HFFc6 (cell line): ENCODE results near the gene MAPK11. TPM values are rescaled to one million over a fixed set of nuclear protein-coding genes. Genes with fewer than 3 reads are reported as not detected.
A peak's percentile ranks its signal among the peaks of the same experiment; 100 is the strongest.

Experiments used
- DNase-seq: peaks from one replicate; pipeline ENCODE4 v3.0.0-alpha.2; 2018
- H3K27ac Mint-ChIP-seq: 2 replicates; pipeline ENCODE4 v1.8.0; 2020; ENCODE audit warnings: mild to moderate bottlenecking, mixed read lengths
- H3K27me3 Mint-ChIP-seq: 2 replicates; pipeline ENCODE4 v1.8.0; 2021; ENCODE audit warnings: mild to moderate bottlenecking, moderate library complexity, mixed read lengths; ENCODE audit not compliant: insufficient read depth
- H3K36me3 Mint-ChIP-seq: 2 replicates; pipeline ENCODE4 v1.8.0; 2021; ENCODE audit warnings: low read depth, mixed read lengths
- H3K4me1 Mint-ChIP-seq: 2 replicates; pipeline ENCODE4 v1.8.0; 2020; ENCODE audit warnings: low read depth, mixed read lengths
- H3K4me3 Mint-ChIP-seq: 2 replicates; pipeline ENCODE4 v1.8.0; 2020; ENCODE audit warnings: mild to moderate bottlenecking, moderate library complexity, mixed read lengths
- H3K9me3 Mint-ChIP-seq: 2 replicates; pipeline ENCODE4 v1.8.0; 2020; ENCODE audit warnings: mild to moderate bottlenecking, mixed read lengths
- CTCF ChIP-seq: fragments of 200-600 bp; sonication (generic); IDR thresholded peaks from 2 replicates; pipeline ENCODE4 v1.5.0; 2021; ENCODE audit warnings: antibody characterized with exemption, mild to moderate bottlenecking
- total RNA-seq, 6 experiments: library from RNA; stranded (reverse); fragmentation: NEBNext Ultra II Directional; extraction: Animal tissue kit (Norgen Biotek cat#: 25700); gene quantifications; 2 replicates in 1 of 6; 3 replicates in 5 of 6; pipeline ENCODE4 v1.2.3, GENCODE V29; 2021

The MAPK11 gene
- total RNA-seq, 6 experiments from 2014 or later: 6.0 to 10.2 (median 7.8) TPM

GRCh38 chr22:50296658-50297490 is 26.7 kb upstream of the MAPK11 start:
- no peaks in the 10 kb centered on the region for H3K9me3 Mint-ChIP-seq
- no peak for TF ChIP-seq CTCF
- DNase-seq: no peak
- H3K27me3 Mint-ChIP-seq: peaks cover 6% of the 10 kb centered on the region; the same call in 1 of the 2 replicates
- H3K4me1 Mint-ChIP-seq: peaks cover 48% of the 10 kb centered on the region
- peaks cover 9% of the 10 kb centered on the region; the same call in 1 of the 2 replicates for H3K36me3 Mint-ChIP-seq
- H3K27ac Mint-ChIP-seq: peak overlapping the region; percentile 63; the same call in 1 of the 2 replicates
- H3K4me3 Mint-ChIP-seq: no peak overlapping the region

- DNase-seq: no peak
- Mint-ChIP-seq H3K36me3 (peaks cover 9% of the 10 kb centered on the region; the same call in 1 of the 2 replicates), H3K9me3 (no peaks in the 10 kb centered on the region), H3K27ac (peak overlapping the region; percentile 72), H3K4me1 (peaks cover 38% of the 10 kb centered on the region), H3K4me3 (no peak overlapping the region; the same call in 1 of the 2 replicates), H3K27me3 (peaks cover 6% of the 10 kb centered on the region; the same call in 1 of the 2 replicates)
- no peak for TF ChIP-seq CTCF
Observed at GRCh38 chr22:50294319-50294656, 24.1 kb upstream of the MAPK11 start.

- Mint-ChIP-seq H3K27me3 (peaks cover 6% of the 10 kb centered on the region; the same call in 1 of the 2 replicates), H3K27ac (peak overlapping the region; percentile 72), H3K36me3 (peaks cover 9% of the 10 kb centered on the region; the same call in 1 of the 2 replicates), H3K4me1 (peaks cover 38% of the 10 kb centered on the region), H3K9me3 (no peaks in the 10 kb centered on the region), H3K4me3 (no peak overlapping the region)
- peak; percentile 71 for DNase-seq
- TF ChIP-seq CTCF: no peak
Observed at GRCh38 chr22:50293441-50294318, 23.5 kb upstream of the MAPK11 start.

DNA sequence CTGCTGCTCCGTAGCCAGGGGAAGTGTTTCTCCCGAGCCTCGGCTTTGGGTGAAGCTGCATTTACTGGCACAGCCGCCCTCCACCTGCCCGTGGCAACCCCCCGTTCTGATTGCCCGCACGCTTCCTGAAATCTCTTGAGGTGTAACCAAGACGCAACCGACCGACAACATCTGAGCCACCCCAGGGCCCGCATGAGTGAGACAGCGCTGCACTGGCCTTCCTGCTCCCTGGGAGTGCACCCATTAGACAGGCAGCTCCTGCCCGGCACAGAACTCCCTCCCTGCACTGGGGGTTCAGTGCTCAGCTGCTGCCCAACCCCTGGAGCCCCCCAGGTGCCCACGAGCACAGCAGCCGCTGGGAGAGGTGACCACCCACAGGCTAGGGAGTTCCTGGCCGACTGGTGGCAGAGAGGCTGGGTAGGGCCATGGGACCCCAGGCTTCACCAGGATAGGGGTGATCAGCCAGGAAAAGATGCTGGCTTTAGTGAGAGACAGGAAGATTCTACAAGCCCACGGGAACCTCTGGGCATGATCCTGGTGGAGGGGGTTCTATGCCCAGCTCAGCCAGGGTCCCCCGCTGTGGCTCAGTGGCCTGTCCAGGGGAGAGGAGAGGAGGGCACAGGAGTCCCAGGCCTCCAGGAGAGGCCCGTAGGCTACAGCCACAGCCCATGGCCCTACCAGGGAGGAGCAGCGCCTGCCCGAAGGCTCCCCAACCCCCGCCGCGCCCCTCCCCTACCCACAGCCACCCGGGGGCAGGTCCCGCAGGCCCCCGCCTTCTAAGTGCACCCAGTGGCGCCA is 22.7 kb upstream of the MAPK11 start:
- peaks cover 9% of the 10 kb centered on the region; the same call in 1 of the 2 replicates for H3K36me3 Mint-ChIP-seq
- peak overlapping the region; percentile 76 for H3K27ac Mint-ChIP-seq
- DNase-seq: no peak
- TF ChIP-seq CTCF: no peak
- H3K4me3 Mint-ChIP-seq: peak overlapping the region; percentile 80
- H3K4me1 Mint-ChIP-seq: peaks cover 34% of the 10 kb centered on the region
- no peaks in the 10 kb centered on the region for H3K9me3 Mint-ChIP-seq
- peaks cover 8% of the 10 kb centered on the region for H3K27me3 Mint-ChIP-seq
